H1 (cell line): Measurements from ENCODE around the gene PCDH9. TPM values are rescaled to one million over a fixed set of nuclear protein-coding genes. Genes with fewer than 3 reads are reported as not detected.

Experiments used
- CTCF ChIA-PET: fragments of 300-600 bp; sonication (Branson Sonifier 250); formaldehyde crosslinking; loops from one replicate; lab custom pipeline; 2021; ENCODE audit not compliant: partially characterized antibody; lab: Charles Lee
- POLR2A ChIA-PET: fragments of 300-600 bp; sonication (Branson Sonifier 250); formaldehyde crosslinking; loops from one replicate; lab custom pipeline; 2021; ENCODE audit warnings: inconsistent platforms; ENCODE audit not compliant: partially characterized antibody; lab: Charles Lee
- DNase-seq, 2 experiments: peaks; one replicate each; pipeline versions ENCODE4 v3.0.0 to v3.0.0-alpha.2; 2010 to 2022; ENCODE audit warnings: low spot score in 2 of 2, low read depth in 1 of 2, mixed read lengths in 1 of 2
- FAIRE-seq: peaks from 2 replicates; lab custom pipeline; 2011; peaks lifted over from hg19 to GRCh38; lab: Jason Lieb, UNC
- H2AFZ ChIP-seq: 2 replicates; pipeline ENCODE4 v1.8.1; 2012; ENCODE audit warnings: low read length, inconsistent platforms
- H2AK5ac ChIP-seq: 2 replicates; pipeline ENCODE4 v1.6.1; 2013; ENCODE audit warnings: low read depth, low read length
- H2BK120ac ChIP-seq: replicated peaks from 2 replicates; pipeline ENCODE3; 2013; ENCODE audit warnings: low read depth, low read length, inconsistent platforms
- H2BK12ac ChIP-seq: 2 replicates; pipeline ENCODE4 v1.6.1; 2013; ENCODE audit warnings: low read depth, low read length
- H2BK15ac ChIP-seq: 2 replicates; pipeline ENCODE4 v1.6.1; 2013; ENCODE audit warnings: low read length
- H2BK20ac ChIP-seq: 2 replicates; pipeline ENCODE4 v1.6.1; 2013; ENCODE audit warnings: low read length
- H2BK5ac ChIP-seq: 2 replicates; pipeline ENCODE4 v1.6.1; 2013; ENCODE audit warnings: low read depth, low read length
- H3K14ac ChIP-seq: 2 replicates; pipeline ENCODE4 v1.6.1; 2013; ENCODE audit warnings: inconsistent platforms; ENCODE audit not compliant: insufficient read length
- H3K18ac ChIP-seq: 2 replicates; pipeline ENCODE4 v1.6.1; 2013; ENCODE audit warnings: low read length; ENCODE audit errors: extremely low read depth
- H3K23ac ChIP-seq: 2 replicates; pipeline ENCODE4 v1.6.1; 2013; ENCODE audit warnings: inconsistent platforms; ENCODE audit not compliant: insufficient read length
- H3K23me2 ChIP-seq: 2 replicates; pipeline ENCODE4 v1.6.1; 2013; ENCODE audit warnings: low read depth, low read length
- H3K27ac ChIP-seq: 2 replicates; pipeline ENCODE4 v1.6.1; 2011; ENCODE audit warnings: low read depth, low read length, inconsistent platforms
- H3K27me3 ChIP-seq, 4 experiments: replicated peaks in 1 of 4; 1 replicate in 1 of 4; 2 replicates in 3 of 4; pipeline versions ENCODE4 v1.6.1 to v1.8.1; 2011 to 2013; ENCODE audit warnings: low read length in 3 of 4, mild to moderate bottlenecking in 3 of 4, inconsistent platforms in 2 of 4, mixed read lengths in 2 of 4, moderate library complexity in 1 of 4; ENCODE audit not compliant: control insufficient read depth in 3 of 4, insufficient read depth in 3 of 4; ENCODE audit errors: extremely low read depth in 1 of 4
- H3K36me3 ChIP-seq, 4 experiments: 2 replicates each; pipeline versions ENCODE4 v1.6.1 to v1.8.1; 2011 to 2013; ENCODE audit warnings: mild to moderate bottlenecking in 4 of 4, low read length in 3 of 4, moderate library complexity in 2 of 4, control low read depth in 1 of 4, inconsistent platforms in 1 of 4; ENCODE audit not compliant: insufficient read depth in 4 of 4, control insufficient read depth in 2 of 4
- H3K4ac ChIP-seq: replicated peaks from 2 replicates; pipeline ENCODE3; 2013; ENCODE audit warnings: low read length, low read depth, mixed read lengths, inconsistent platforms; ENCODE audit not compliant: insufficient read length
- H3K4me1 ChIP-seq, 4 experiments: replicated peaks in 1 of 4; 1 replicate in 1 of 4; 2 replicates in 3 of 4; pipeline versions ENCODE4 v1.6.1 to v1.8.1; 2011 to 2013; ENCODE audit warnings: low read length in 3 of 4, inconsistent platforms in 2 of 4, mixed read lengths in 1 of 4; ENCODE audit not compliant: insufficient read depth in 4 of 4, control insufficient read depth in 3 of 4
- H3K4me2 ChIP-seq, 2 experiments: 2 replicates each; pipeline versions ENCODE4 v1.6.1 to v1.8.1; 2011 to 2013; ENCODE audit warnings: low read depth in 2 of 2, low read length in 2 of 2, control low read depth in 1 of 2, inconsistent platforms in 1 of 2, mild to moderate bottlenecking in 1 of 2; ENCODE audit not compliant: insufficient read depth in 1 of 2
- H3K4me3 ChIP-seq, 4 experiments: fragments of 200-600, 300-600 bp in 1 of 4; sonication (generic), shearing (Covaris generic), sonication (Bioruptor Twin) in 1 of 4; 2 replicates each; pipeline versions ENCODE4 v1.5.1 to v1.8.1; 2011 to 2016; ENCODE audit warnings: low read length in 4 of 4, low read depth in 3 of 4, control low read depth in 2 of 4, inconsistent platforms in 2 of 4, mild to moderate bottlenecking in 2 of 4, mixed read lengths in 1 of 4, moderate library complexity in 1 of 4; ENCODE audit not compliant: insufficient read depth in 2 of 4; ENCODE audit errors: extremely low read depth in 1 of 4
- H3K56ac ChIP-seq: replicated peaks from 2 replicates; pipeline ENCODE3; 2013; ENCODE audit warnings: low read depth, mild to moderate bottlenecking, mixed read lengths, low read length, inconsistent platforms; ENCODE audit not compliant: insufficient read length
- H3K79me1 ChIP-seq: 2 replicates; pipeline ENCODE4 v1.6.1; 2013; ENCODE audit warnings: low read depth, low read length, control low read depth
- H3K79me2 ChIP-seq, 2 experiments: 2 replicates each; pipeline versions ENCODE4 v1.6.1 to v1.8.1; 2012 to 2013; ENCODE audit warnings: low read length in 2 of 2, mild to moderate bottlenecking in 2 of 2, inconsistent platforms in 1 of 2; ENCODE audit not compliant: insufficient read depth in 2 of 2, control insufficient read depth in 1 of 2
- H3K9ac ChIP-seq, 4 experiments: replicated peaks in 1 of 4; 1 replicate in 1 of 4; 2 replicates in 3 of 4; pipeline versions ENCODE4 v1.6.1 to v1.8.1; 2011 to 2013; ENCODE audit warnings: low read depth in 3 of 4, low read length in 3 of 4, control low read depth in 2 of 4, mild to moderate bottlenecking in 2 of 4, moderate library complexity in 2 of 4, inconsistent platforms in 1 of 4; ENCODE audit errors: extremely low read depth in 1 of 4
- H3K9me3 ChIP-seq, 2 experiments: 2 replicates each; pipeline versions ENCODE4 v1.6.1 to v1.8.1; 2012 to 2013; ENCODE audit warnings: mild to moderate bottlenecking in 2 of 2, moderate library complexity in 2 of 2, control low read depth in 1 of 2, inconsistent platforms in 1 of 2, low read depth in 1 of 2, low read length in 1 of 2, mixed read lengths in 1 of 2; ENCODE audit not compliant: insufficient read depth in 2 of 2
- H4K20me1 ChIP-seq, 2 experiments: replicated peaks in 1 of 2; 2 replicates each; pipeline versions ENCODE3 to v1.8.1; 2011 to 2013; ENCODE audit warnings: inconsistent platforms in 2 of 2, low read length in 2 of 2, mild to moderate bottlenecking in 1 of 2; ENCODE audit not compliant: insufficient read depth in 2 of 2, control insufficient read depth in 1 of 2
- H4K5ac ChIP-seq: 2 replicates; pipeline ENCODE4 v1.6.1; 2013; ENCODE audit warnings: low read length, low read depth, mixed read lengths, inconsistent platforms; ENCODE audit not compliant: insufficient read length
- H4K8ac ChIP-seq: 2 replicates; pipeline ENCODE4 v1.8.0; 2013; ENCODE audit warnings: mild to moderate bottlenecking, moderate library complexity, low read length, inconsistent platforms; ENCODE audit not compliant: insufficient read depth; ENCODE audit errors: extremely low read depth
- H4K91ac ChIP-seq: replicated peaks from 2 replicates; pipeline ENCODE3; 2013; ENCODE audit warnings: low read length, mixed read lengths, inconsistent platforms; ENCODE audit not compliant: insufficient read length
- BCL11A ChIP-seq, 2 experiments: IDR thresholded peaks; one replicate each; pipeline ENCODE4 v1.6.1; 2011; ENCODE audit warnings: low read depth in 2 of 2, low read length in 2 of 2, mild to moderate bottlenecking in 2 of 2
- KDM4A ChIP-seq: IDR thresholded peaks from one replicate; pipeline ENCODE4 v1.7.1; 2012; ENCODE audit warnings: low read depth, mild to moderate bottlenecking, moderate library complexity, low read length, inconsistent platforms; ENCODE audit not compliant: severe bottlenecking
- MAFK ChIP-seq: IDR thresholded peaks from 2 replicates; pipeline ENCODE4 v1.6.1; 2012; ENCODE audit warnings: low read depth, mild to moderate bottlenecking, improper control_type of control experiment, low read length
- SAP30 ChIP-seq: fragments of 300-600 bp; sonication (generic); IDR thresholded peaks from 2 replicates; pipeline ENCODE4 v1.7.1; 2012; ENCODE audit warnings: low read length, moderate library complexity, mild to moderate bottlenecking, inconsistent platforms; ENCODE audit not compliant: insufficient read depth, insufficient replicate concordance
- WGBS, 2 experiments: shearing (Covaris generic) in 1 of 2; methylation state at CpG; one replicate each; pipeline versions ENCODE4 v1.1.6 to v1.1.7; 2013 to 2015; ENCODE audit warnings: low lambda C conversion rate in 2 of 2, mixed read lengths in 2 of 2, inconsistent platforms in 1 of 2, low coverage in 1 of 2, missing lambda C conversion rate in 1 of 2; ENCODE audit not compliant: insufficient replicate concordance in 2 of 2, insufficient coverage in 1 of 2, insufficient read length in 1 of 2; ENCODE audit errors: extremely low coverage in 1 of 2, missing lambda C conversion rate in 1 of 2; 5-methylcytosine and 5-hydroxymethylcytosine counted together
- polyA plus RNA-seq, 7 experiments: library from polyadenylated mRNA; depleted of rRNA in 3 of 7; stranded (reverse) in 5 of 7; unstranded in 2 of 7; fragments of >200 nt in 5 of 7; fragments of 200-250 nt in 2 of 7; gene quantifications; 1 replicate in 5 of 7; 2 replicates in 1 of 7; 4 replicates in 1 of 7; pipeline versions ENCODE4 v1.2.1 to v1.2.3, GENCODE V29; 2011 to 2013; ENCODE audit warnings: missing spikeins in 2 of 7, mixed read lengths in 2 of 7
- total RNA-seq: library from RNA; stranded (reverse); fragmentation: NEBNext Ultra II Directional; extraction: Animal tissue kit (Norgen Biotek cat#: 25700); gene quantifications from 2 replicates; pipeline ENCODE4 v1.2.1, GENCODE V29; 2021

PCDH9 gene
- total and polyA plus RNA-seq, 2 of the 8 experiments (the other 6 are each of a cell fraction or from before 2014, with no cell fraction given) = 0.12 to 0.60 TPM

DNA sequence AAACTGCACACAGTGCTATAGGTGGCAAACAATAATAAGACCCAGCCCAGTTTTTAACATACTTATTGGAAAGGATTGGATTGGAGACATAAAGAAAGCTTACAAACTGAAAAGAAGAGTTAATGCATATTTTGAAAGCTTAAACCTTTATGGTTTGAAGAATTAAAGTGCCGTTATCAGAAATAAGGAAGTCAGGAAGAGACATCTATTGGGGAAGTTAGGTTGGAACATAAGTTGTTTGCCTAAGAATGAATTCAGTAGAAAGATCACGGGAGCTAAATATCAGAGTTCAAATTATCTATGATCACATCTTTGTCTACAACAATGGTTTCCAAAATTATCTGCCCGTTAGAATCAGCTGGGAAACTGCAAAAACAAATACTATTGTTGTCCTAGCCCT, 767.9 kb downstream of the PCDH9 start:
- no peak for TF ChIP-seq SAP30
- no peak for TF ChIP-seq BCL11A (IDR thresholded peaks at IDR 0.05; ENCODE audit: low read depth in 2 of 2, low read length in 2 of 2)
- TF ChIP-seq KDM4A = no peak
- no peak for TF ChIP-seq MAFK
- WGBS, 2 experiments = 98% methylated on average over 3 of the region's 3 CpGs; no CpG with 5 or more reads in 1 of the 2 experiments
- Histone ChIP-seq H2BK20ac (no peak overlapping the region), H3K23me2 (no peaks in the 10 kb centered on the region), H4K5ac (no peak overlapping the region), H4K8ac (no peak overlapping the region), H3K14ac (no peak overlapping the region), H2AK5ac (no peak overlapping the region), H3K23ac (no peak overlapping the region), H3K79me1 (no peaks in the 10 kb centered on the region), H3K4ac (no peak overlapping the region), H2BK120ac (no peak overlapping the region), H3K27ac (no peak overlapping the region), H2BK12ac (no peak overlapping the region), H3K4me2 (no peak overlapping the region), H3K9me3 (no peaks in the 10 kb centered on the region), H3K18ac (no peak overlapping the region), H3K56ac (no peak overlapping the region), H2AFZ (no peak overlapping the region), H3K79me2 (no peaks in the 10 kb centered on the region), H2BK5ac (no peak overlapping the region), H2BK15ac (no peak overlapping the region), H3K36me3 (no peaks in the 10 kb centered on the region), H3K27me3 (peaks cover 0 to 1% (median 0%) of the 10 kb centered on the region in 4 experiments; a peak in 1 of 7 replicates), H3K9ac (no peak overlapping the region), H4K20me1 (no peaks in the 10 kb centered on the region), H3K4me3 (no peak overlapping the region), H3K4me1 (no peaks in the 10 kb centered on the region), H4K91ac (no peak overlapping the region)
- ChIA-PET CTCF (interaction anchor here (0.7 to 1.1 kb wide), 2 partner anchors 8 to 12 kb away, joined by 3 read pairs; no protein-coding TSS in a partner anchor), POLR2A (no interaction called here)
- FAIRE-seq (no peak), DNase-seq (no peak)
